OCI-LY3 (cell line): ENCODE measurements around the gene HNRNPL.
"Not testable (repeated sequence)": the region's sequence is repeated elsewhere in the genome, so short reads cannot be mapped to it uniquely, and the experiment has no call there.

Source experiments
- H2AFZ ChIP-seq: fragments of 200-600, 300-600 bp; shearing (Covaris generic); 2 replicates; pipeline ENCODE4 v1.6.0; 2014; ENCODE audit warnings: antibody characterized with exemption, low read depth, low read length
- H3K27ac ChIP-seq: fragments of 200-600, 300-600 bp; sonication (generic); 2 replicates; pipeline ENCODE4 v1.5.1; 2014; ENCODE audit warnings: mild to moderate bottlenecking, low read length, moderate library complexity, mixed read lengths
- H3K27me3 ChIP-seq: fragments of 200-600, 300-600 bp; sonication (generic); 2 replicates; pipeline ENCODE4 v1.6.1; 2014; ENCODE audit warnings: low read depth, low read length, mixed read lengths
- H3K36me3 ChIP-seq: fragments of 200-600, 300-600 bp; sonication (generic); replicated peaks from 2 replicates; pipeline ENCODE3; 2014; ENCODE audit warnings: low read depth, low read length, mixed read lengths
- H3K4me1 ChIP-seq: fragments of 300-600, 200-600 bp; sonication (generic); 2 replicates; pipeline ENCODE4 v1.6.1; 2014; ENCODE audit warnings: low read length, mixed read lengths
- H3K4me2 ChIP-seq: fragments of 200-600, 300-600 bp; sonication (generic); 2 replicates; pipeline ENCODE4 v1.6.1; 2014; ENCODE audit warnings: low read length, mixed read lengths
- H3K4me3 ChIP-seq: fragments of 300-600, 200-600 bp; sonication (generic); 2 replicates; pipeline ENCODE4 v1.5.1; 2014; ENCODE audit warnings: antibody characterized with exemption, mild to moderate bottlenecking, low read length, moderate library complexity
- H3K79me2 ChIP-seq: fragments of 300-600, 200-600 bp; shearing (Covaris generic); 2 replicates; pipeline ENCODE4 v1.6.1; 2014; ENCODE audit warnings: mild to moderate bottlenecking, low read length, mixed read lengths
- H3K9ac ChIP-seq: fragments of 300-600, 200-600 bp; shearing (Covaris generic); 2 replicates; pipeline ENCODE4 v1.6.0; 2014; ENCODE audit warnings: mild to moderate bottlenecking, low read length, moderate library complexity
- H3K9me3 ChIP-seq: fragments of 200-600, 300-600 bp; shearing (Covaris generic); 2 replicates; pipeline ENCODE4 v1.6.1; 2014; ENCODE audit warnings: low read length, mixed read lengths; ENCODE audit not compliant: insufficient read depth
- H4K20me1 ChIP-seq: fragments of 200-600, 300-600 bp; sonication (generic); 2 replicates; pipeline ENCODE4 v1.6.1; 2016; ENCODE audit warnings: low read length, mixed read lengths; ENCODE audit not compliant: insufficient read depth
- EZH2phosphoT487 ChIP-seq: fragments of 200-600 bp; shearing (Covaris generic); IDR thresholded peaks from 2 replicates; pipeline ENCODE4 v1.6.1; 2018; ENCODE audit warnings: antibody characterized with exemption, mixed run types, low read depth
- TF ChIP-seq, protein P1 (sequence below): fragments of 200-600, 300-600 bp; sonication (generic); IDR thresholded peaks from 2 replicates; pipeline ENCODE4 v1.5.1; 2014; ENCODE audit warnings: antibody characterized with exemption, low read length, low read depth

The HNRNPL gene

DNA sequence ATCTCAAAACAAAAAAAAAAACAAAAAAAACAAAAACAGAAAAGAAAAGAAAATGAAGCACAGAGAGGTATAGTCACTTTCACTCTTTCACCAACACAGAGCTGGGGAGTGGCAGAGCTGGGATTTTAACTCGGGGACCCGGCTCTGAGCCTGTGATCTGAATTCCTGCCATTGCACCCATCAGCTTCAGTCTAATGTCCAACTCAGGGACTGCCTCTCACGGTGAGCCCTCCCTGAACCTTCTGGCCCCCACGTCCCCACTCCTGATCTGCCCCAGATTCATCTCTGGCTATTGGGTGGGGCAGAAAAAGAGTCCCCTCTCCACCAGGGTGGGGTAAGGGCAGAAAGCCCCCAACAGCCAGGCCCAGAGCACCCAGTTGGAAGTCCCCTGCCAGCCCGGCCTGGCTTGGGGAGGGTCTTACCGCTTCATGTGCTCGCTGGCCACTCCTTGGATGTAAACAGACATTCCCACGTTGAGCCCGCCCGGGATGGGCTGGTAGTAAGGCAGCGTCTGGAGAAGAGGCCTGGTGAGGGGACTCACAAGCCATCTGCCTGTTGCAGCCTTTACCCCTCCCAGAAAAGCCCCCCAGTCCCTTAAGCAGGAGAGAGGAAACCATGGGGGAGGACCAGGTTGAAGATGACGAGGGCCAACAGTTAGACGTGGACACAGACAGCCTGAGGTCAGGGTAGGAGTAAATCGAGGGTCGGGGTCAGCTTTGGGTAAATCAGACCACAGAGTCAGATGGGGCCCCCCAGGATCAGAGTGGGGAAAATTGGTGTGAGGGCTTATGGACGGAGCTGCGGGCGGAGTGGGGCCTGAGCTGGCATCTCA, 37.6 kb downstream of the HNRNPL start:
- no peak for TF ChIP-seq EZH2phosphoT487
- TF ChIP-seq, protein P1, sequence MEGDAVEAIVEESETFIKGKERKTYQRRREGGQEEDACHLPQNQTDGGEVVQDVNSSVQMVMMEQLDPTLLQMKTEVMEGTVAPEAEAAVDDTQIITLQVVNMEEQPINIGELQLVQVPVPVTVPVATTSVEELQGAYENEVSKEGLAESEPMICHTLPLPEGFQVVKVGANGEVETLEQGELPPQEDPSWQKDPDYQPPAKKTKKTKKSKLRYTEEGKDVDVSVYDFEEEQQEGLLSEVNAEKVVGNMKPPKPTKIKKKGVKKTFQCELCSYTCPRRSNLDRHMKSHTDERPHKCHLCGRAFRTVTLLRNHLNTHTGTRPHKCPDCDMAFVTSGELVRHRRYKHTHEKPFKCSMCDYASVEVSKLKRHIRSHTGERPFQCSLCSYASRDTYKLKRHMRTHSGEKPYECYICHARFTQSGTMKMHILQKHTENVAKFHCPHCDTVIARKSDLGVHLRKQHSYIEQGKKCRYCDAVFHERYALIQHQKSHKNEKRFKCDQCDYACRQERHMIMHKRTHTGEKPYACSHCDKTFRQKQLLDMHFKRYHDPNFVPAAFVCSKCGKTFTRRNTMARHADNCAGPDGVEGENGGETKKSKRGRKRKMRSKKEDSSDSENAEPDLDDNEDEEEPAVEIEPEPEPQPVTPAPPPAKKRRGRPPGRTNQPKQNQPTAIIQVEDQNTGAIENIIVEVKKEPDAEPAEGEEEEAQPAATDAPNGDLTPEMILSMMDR = no peak
- H3K27me3 ChIP-seq = no peaks in the 10 kb centered on the region
- no peak overlapping the region for H3K4me3 ChIP-seq
- H3K4me2 ChIP-seq = no peak overlapping the region
- no peak overlapping the region for H3K9ac ChIP-seq
- no peak overlapping the region for H3K27ac ChIP-seq
- no peaks in the 10 kb centered on the region for H3K9me3 ChIP-seq
- no peak overlapping the region for H2AFZ ChIP-seq
- H3K36me3 ChIP-seq = peaks cover 13% of the 10 kb centered on the region
- H4K20me1 ChIP-seq = no peaks in the 10 kb centered on the region
- H3K4me1 ChIP-seq = no peaks in the 10 kb centered on the region
- H3K79me2 ChIP-seq = no peaks in the 10 kb centered on the region

DNA sequence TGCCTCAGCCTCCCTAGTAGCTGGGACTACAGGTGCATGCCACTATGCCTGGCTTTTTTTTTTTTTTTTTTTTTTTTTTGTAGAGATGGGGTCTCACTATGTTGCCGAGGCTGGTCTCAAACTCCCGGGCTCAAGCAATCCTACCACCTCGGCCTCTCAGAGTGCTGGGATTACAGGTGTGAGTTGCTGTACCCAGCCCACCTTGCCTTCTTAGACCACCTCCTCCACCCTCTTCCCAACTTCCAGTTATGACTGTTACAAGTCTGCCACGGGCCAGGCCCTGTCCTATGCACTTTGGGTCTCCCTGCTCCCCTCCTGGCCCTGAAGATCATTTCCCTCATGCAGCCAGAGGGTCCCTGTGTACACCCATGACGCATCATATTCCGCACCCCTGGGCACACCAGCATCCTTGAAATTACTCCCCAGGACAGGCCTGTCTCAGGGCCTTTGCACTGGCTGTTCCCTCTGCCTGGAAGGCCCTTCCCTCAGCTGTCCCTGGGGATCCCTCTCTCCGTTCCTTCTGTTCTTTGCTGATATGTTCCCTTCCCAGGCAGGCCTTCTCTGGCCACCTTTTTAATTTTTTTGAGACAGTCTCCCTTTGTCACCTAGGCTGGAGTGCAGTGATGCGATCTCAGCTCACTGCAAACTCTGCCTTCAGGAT, 40.1 kb downstream of the HNRNPL start:
- Histone ChIP-seq H3K9me3 (no peaks in the 10 kb centered on the region), H3K4me1 (no peaks in the 10 kb centered on the region), H3K9ac (no peak overlapping the region), H3K4me3 (no peak overlapping the region), H2AFZ (no peak overlapping the region), H3K27ac (no peak overlapping the region), H3K27me3 (no peaks in the 10 kb centered on the region), H4K20me1 (no peaks in the 10 kb centered on the region), H3K4me2 (no peak overlapping the region), H3K36me3 (no peaks in the 10 kb centered on the region), H3K79me2 (no peaks in the 10 kb centered on the region)
- TF ChIP-seq, protein P1 = no peak
- TF ChIP-seq EZH2phosphoT487 = no peak

DNA sequence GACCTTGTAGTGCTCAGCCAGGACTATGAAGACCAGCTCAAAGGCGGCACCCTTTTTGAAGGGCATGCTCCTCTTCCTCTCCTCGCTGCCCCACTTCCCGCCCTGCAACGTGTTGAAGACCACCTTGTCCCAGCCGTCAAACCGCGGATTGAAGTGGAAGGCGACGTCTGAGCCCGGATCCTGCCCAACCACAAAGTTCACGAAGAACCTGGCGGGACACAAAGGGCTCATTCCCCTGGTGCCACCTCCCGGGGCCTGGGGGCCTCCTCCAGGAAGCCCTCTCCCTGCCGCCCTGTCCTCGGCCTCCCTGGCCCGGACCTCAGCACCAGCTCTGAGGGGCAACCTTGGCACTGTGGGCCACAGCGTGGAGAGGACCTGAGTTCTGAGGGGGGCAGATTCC, 41.0 kb downstream of the HNRNPL start:
- Histone ChIP-seq H2AFZ (no peak overlapping the region), H3K79me2 (no peaks in the 10 kb centered on the region), H3K27ac (no peak overlapping the region), H3K4me1 (no peaks in the 10 kb centered on the region), H3K27me3 (no peaks in the 10 kb centered on the region), H3K36me3 (no peaks in the 10 kb centered on the region), H4K20me1 (no peaks in the 10 kb centered on the region), H3K9me3 (no peaks in the 10 kb centered on the region), H3K4me2 (no peak overlapping the region), H3K9ac (no peak overlapping the region), H3K4me3 (no peak overlapping the region)
- TF ChIP-seq, protein P1 = no peak
- TF ChIP-seq EZH2phosphoT487 = no peak

DNA sequence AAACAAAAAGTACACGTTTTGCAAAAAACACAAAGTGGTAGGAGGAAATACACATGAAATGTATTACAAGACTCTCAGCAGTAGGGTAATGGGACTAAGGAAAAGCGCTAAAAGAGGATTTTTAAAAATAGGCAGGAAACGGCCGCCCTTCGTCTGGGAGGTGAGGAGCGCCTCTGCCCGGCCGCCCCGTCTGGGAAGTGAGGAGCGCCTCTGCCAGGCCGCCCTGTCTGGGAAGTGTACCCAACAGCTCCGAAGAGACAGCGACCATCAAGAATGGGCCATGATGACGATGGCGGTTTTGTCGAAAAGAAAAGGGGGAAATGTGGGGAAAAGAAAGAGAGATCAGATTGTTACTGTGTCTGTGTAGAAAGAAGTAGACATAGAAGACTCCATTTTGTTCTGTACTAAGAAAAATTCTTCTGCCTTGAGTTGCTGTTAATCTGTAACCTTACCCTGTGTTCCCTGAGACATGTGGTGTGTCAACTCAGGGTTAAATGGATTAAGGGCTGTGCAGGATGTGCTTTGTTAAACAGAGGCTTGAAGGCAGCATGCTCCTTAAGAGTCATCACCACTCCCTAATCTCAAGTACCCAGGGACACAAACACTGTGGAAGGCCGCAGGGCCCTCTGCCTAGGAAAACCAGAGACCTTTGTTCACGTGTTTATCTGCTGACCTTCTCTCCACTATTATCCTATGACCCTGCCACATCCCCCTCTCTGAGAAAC, 42.2 kb downstream of the HNRNPL start:
- H4K20me1 ChIP-seq, H3K27ac ChIP-seq, H3K9me3 ChIP-seq, H3K79me2 ChIP-seq, H3K9ac ChIP-seq, H2AFZ ChIP-seq, H3K4me1 ChIP-seq, H3K4me2 ChIP-seq, H3K36me3 ChIP-seq, H3K4me3 ChIP-seq, H3K27me3 ChIP-seq: not testable (repeated sequence)
